OCI-M2 (cell line): Measurements from ENCODE around the gene IPO9.
A peak's percentile ranks its signal among the peaks of the same experiment; 100 is the strongest.

Experiments used
- DNase-seq: peaks from one replicate; lab custom pipeline; 2025; ENCODE audit not compliant: unreplicated experiment; lab: John Stamatoyannopoulos, UW

IPO9 gene

DNA sequence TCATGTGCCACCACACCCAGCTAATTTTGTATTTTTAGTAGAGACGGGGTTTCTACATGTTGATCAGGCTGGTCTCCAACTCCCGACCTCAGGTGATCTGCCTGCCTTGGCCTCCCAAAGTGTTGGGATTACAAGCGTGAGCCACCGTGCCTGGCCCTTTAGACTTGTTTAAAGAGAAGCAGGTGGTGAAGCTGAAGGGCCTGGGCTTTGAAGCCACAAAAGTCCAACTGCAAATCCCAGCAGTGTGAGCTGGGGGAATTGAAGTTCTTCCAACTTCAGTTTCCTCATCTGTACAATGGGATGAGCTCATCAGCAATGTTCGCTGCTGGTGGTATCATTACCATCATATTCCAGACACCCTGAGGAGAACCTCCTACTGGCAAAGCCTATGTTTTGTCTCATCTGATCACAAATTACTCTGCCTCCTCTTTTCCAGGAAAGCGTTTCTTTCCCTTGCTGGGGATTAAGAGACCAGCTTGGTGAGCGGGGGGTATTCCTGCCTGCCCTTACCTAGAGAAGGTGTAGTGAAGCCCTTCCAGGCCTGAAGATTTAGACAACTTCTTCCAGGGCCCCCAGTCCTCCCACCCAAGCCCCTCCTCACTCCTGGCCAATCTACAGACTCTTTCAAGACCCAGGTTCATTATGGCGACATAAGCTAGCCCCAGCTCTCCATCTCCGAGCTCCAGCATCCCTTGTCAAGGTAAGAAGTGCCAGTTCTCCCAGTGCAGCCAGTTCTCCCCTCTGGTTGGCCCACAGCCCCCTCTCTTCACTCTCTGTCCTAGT lies 57.3 kb downstream of the IPO9 start:
- DNase-seq, result no peak

DNA sequence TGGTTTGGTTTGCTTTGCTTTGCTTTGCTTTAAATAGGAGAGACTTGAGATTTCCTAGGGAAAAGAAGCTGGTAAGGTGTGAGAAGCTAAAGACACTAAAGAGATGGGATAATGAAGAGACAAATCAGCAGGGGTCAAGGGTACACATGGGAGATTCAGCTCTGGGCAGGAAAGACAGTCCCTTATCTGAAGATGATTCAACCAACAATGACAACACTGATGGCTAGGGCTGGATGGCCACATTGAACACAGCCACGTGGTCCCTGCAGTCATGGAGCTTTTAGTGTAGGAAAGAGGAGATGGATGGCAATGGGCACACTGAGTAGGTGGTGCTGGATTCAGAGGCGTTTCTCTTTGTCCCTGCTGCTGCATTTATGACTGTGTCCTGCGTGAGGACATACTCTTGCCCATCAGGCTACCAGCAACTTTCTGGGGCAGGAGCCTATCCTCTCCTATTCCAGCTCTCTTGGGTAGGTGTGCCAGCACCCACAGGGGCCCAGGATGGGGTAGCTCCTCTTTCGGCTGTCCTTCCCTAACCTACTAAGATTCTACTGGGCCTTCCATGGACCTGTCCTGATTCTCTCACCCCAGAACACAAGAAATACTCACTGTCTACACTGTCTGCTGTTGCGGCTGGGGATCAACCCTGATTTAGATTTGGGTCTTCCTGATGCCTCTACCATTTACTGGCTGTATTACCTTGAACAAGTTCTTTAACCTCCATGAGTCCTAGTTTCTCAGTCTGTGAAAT lies 58.3 kb downstream of the IPO9 start:
- no peak for DNase-seq

DNA sequence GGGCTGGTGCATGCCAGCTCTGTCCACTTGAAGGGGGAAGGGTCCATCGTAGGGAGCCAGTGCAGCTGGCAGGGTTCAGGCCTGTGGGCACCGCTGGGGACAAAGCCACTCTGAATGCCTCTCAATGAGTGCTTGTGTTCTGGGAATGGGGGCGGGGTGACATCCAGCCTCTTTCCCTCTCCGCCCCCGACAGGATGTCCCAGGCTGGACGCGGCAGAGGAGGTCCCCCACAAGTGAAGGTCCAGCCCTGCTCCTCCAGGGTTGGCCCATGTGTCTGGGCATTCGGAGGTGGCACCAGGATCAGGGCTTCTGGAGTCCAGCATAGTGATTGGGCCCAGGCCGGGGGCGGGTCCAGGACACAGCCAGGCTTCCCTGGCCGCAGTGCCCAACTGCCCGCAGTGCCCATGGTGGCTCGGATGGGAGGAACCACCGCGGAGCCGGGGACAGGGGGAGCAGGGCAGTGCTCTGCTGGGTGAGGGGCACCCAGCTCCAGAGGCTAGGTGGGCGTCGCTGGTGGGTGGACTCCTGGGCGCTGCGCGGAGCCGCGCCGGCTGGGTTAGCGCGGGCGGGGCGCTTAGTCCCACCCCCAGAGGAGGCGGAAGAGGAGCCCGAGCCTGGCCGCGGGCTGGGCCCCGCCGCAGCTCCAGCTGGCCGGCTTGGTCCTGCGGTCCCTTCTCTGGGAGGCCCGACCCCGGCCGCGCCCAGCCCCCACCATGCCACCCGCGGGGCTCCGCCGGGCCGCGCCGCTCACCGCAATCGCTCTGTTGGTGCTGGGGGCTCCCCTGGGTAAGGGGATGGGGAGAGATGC lies 59.5 kb downstream of the IPO9 start, which contains the start of gene SHISA4:
TSS of gene SHISA4 (plus strand) at position 617 of the 808 bp plus-strand sequence. CDS start at position 714, 97 bp downstream.
- no peak for DNase-seq

DNA sequence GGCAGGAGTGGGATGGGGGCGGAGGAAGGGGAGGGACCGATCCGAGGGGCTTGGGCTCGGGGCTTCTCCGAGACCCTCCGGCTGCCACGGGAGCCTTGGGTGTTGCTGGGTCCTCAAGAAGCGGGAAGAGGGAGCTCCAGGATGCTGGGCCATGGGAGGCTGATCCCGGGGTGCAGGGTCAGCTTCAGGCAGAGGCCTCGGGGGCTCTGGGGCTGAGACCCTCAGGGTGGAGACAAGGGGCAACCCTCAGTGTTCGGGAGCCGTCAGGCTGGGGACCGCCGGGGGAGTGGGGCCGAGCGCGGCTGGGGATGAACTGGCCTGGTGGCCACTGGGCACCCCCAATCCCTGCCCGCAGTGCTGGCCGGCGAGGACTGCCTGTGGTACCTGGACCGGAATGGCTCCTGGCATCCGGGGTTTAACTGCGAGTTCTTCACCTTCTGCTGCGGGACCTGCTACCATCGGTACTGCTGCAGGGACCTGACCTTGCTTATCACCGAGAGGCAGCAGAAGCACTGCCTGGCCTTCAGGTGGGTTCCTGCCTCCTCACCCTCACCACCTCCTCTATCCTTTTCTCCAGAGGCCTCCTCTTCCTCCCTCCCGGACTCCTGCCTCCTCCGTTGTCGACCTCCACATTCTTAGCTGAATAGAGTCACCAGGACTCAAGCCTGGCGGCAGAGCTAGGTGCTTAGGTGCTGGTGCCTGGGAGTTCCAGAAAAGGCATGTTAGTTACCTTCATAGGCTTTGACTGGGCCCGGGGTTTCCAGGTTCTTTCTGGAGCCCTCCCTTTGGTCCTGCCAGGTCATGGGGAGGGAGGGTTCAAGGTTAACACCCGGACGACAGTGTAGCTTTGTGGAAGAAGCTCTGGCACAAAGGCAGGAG lies 60.4 kb downstream of the IPO9 start:
- no peak for DNase-seq

DNA sequence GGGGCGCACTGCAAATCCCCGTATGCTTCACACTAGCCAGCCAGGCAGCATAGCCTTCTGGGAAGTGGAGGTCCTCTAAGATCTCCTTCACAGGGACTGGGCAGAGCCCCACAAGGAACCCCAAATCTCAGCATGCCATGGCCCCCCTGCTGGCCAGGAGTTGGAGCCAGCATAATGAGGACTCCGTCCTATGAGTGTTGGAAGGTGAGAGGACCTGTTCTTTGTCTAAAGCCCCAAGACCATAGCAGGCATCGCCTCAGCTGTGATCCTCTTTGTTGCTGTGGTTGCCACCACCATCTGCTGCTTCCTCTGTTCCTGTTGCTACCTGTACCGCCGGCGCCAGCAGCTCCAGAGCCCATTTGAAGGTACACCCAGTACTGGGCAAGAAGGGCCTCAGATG lies 61.3 kb downstream of the IPO9 start:
- no peak for DNase-seq

DNA sequence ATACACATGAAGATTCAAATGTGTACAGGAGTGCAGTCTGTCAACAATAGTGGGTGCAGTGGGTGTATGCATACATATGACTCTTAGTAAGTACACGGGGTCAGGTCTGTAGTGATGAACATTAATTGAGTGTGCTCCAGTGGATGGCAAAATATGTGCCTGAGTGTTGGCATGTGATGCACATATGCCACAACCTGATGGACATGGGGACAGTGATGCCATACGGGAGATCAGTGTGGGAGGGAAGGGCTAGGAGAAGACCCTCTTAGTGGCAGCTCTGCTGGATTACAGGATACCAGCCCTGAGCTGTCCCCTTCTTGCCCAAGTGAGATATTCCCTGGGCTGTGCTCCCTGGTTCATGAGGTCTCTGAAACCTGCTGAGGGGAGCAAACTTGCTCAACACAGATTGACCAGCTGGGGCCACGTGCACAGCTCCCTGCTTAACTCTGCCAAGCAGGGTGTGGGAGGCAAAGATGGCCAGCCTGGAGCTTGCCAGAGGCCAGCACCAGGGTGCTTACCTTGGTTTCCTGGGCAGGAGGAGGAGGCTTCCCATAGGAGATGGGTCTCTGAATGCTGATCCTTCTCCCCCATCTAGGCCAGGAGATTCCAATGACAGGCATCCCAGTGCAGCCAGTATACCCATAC lies 62.0 kb downstream of the IPO9 start:
- DNase-seq, result no peak

DNA sequence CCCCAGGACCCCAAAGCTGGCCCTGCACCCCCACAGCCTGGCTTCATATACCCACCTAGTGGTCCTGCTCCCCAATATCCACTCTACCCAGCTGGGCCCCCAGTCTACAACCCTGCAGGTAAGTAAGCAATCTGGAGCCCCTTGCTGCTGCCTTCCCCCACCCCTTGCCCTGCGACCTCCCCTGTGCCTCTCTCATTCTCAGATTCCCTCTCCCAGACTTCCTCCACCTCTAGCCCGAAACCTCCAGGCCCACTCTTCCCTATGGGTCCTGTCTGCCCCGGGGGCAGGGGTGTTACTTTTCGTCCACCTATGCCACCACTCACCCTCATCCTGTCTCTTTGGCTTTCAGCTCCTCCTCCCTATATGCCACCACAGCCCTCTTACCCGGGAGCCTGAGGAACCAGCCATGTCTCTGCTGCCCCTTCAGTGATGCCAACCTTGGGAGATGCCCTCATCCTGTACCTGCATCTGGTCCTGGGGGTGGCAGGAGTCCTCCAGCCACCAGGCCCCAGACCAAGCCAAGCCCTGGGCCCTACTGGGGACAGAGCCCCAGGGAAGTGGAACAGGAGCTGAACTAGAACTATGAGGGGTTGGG lies 62.6 kb downstream of the IPO9 start:
- no peak for DNase-seq

DNA sequence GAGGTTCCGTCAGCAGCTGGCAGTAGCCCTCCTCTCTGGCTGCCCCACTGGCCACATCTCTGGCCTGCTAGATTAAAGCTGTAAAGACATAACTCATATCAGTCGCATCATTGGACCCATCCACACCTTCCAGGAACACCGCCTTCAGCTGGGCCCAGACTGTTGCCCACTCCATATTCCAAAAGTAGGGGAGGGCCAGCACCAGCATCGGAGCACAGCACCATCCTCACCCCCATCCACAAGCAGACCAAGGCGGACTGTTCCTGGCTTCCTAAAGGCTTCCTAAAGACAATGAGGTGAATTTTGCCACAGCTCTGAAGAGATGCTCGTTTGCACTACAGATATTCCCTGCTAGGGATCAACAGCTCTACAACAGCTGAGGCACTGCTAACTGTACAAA lies 63.3 kb downstream of the IPO9 start:
- no peak for DNase-seq

DNA sequence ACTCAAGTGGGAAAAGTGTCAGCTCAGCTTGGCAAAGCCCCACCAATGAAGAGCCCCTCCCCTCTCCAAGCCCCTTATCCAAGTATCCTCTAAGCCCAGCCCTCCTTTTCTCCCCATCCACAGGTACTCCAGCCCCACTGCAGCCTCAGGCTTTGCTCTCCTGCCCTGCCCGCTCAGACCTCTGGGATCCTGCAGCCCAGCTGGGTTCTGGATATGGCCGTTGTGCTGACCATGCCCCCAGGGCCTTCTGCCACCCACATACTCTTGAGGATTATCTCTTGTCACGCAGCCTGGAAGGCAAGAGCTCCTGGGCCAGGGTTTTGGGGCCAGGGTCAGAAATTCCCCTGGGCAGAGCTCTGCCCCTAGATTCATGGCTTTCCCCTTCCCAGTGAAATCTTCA lies 64.5 kb downstream of the IPO9 start:
- no peak for DNase-seq

DNA sequence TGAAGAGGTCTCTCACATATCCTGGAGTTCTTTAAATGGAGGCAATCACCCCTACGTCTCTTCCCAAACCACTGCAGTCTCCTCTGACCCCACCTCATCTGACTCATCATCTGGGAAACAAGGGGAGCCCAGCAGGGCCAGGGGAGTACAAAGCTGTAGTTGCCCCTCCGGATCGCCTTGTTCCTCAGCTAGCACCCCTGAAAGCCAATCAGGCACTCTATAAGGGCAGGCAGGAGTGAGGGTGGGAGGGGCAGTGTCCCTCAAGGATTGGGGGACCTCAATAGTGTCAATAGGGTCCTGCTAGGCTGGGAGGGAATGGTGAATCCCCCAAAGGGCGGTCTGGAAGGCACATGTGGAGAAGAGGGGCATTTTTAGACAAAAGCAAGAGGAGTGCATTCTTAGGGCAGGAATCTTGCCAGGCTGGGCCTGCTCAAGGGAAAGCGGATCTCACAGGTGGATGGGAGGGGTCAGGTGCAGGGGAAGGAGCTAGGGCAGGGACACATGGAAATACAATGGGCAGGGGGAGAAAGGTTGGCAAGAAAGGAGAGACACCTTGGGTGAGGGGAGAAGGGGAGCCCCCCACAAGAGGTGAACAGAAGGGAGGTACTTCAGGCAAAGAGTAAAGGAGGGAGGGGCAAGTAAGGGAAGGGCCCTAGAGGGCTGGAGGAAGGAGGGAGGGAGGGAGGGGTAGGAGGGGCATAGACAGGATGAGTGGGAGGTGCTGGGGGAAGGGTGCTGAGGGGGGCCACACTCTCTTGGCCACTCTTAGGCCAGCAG lies 65.6 kb downstream of the IPO9 start:
- DNase-seq, result no peak

DNA sequence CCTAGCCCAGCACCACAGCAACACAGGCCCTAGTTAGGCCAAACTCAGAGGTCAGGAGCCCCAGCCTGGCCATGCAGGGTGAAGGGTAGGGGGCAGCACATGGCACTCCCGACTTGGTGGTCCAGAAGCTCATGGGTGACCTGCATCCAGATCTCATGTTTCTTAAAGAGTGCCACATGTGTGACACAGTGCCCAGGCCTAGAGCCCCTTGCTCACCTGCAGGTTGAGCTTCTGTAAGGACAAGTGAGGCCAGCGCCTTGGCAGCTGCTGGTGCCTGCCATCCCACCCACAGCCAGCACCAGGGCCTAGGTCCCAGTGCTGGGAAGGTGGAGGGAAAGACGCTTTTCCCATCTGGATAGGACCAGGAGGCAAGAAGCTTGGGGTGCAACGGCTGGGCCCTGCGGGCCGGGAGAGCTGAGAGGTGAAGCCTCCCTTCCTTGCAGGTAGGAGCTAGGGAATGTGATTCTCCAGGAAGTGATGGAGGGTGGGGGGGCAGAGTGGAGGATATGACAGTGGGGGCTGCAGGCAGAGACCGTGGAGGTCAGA lies 66.2 kb downstream of the IPO9 start:
- DNase-seq, result no peak

DNA sequence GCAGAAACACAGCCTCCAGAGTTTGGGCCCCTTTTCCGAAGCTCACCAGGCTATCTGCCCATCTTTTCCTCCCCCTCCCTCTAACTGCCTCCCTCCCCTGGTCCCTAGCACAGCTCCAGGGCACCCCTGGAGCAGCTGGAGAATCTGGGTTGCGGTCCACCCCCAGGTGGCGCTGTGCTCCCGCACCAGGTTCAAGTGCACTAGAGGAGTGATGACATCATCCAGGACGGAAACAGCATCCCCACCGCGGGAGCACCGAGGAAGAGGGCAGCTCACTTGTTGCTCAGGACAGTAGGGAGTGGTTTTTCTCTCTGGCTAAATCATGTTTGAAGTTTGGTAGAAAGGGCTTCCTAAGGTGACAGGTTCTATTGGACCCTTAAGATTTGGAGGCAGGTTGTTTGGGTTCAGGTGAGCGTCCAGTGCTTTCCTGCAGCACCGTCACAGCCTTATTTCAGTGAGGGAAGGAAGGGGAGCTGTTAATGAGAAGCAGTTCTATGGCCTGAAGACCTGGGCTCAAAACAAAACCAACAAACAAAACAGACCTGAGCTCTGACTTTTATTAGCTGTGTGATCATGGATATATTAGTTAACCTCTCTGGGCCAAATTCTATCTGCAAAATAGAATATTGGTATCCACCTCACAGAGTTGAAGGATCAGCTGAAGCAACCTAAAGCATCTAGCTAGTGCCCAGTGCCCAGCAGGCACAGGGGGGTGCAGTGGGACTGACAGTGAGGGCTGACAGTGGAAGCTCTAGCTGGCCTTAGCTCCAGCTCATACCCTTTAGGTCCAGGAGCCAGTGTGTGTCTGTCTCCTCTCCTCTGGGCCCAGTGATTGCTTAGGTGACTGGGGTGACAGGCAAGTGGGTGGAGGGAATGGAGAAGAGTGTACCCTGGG lies 67.2 kb downstream of the IPO9 start:
- peak; percentile 41 for DNase-seq

DNA sequence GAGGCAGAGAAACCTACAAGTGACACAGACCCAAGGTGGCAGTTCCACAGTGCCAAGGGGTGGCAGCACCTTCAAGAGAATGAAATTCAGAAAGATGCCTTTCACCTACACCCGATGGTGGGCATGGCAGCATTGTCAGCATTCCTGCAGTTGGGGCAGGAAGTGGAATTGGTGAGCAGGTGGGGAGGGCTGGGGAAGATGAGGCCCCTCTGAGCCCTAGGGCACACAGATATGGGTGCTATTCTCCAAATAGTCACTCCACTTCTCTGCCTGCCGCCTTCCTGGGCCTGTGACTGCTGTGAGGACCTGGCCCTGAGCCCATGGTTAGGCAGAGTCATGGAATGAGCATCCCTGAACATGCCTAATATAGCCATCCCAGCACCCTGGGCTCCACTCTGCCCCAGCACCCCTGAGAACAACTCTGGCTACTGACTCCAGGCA lies 68.0 kb downstream of the IPO9 start:
- no peak for DNase-seq

DNA sequence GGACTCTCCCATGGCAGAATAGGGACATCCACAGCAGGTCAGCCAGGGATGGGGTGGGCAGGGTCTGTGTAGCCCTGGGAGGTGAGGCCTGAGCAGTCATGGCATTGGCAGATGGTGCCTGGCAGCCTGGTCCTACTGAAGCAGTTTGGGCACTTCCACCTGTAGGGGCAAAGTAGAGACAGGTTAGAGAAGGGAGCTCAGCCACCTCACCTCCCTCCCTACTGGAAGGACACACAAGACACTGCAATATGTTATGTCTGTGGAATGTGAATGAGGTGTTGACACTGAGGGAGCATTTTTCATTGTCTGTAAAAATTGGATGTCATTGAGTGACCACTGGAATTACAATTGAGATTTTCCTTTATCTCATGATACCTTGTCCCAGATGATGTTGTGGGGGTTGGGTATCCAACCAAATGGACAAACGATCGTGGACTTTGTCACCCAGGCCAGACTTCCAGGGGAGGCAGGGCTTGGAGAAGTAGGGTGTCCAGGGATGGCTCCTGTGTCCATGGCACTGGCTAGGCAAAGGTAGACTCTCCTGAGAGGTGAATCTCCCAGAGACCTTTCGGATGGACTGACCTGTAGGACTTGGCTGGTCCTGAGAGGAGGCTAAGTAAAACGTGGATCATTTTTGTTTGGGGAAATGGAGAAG lies 69.4 kb downstream of the IPO9 start:
- DNase-seq, result no peak

DNA sequence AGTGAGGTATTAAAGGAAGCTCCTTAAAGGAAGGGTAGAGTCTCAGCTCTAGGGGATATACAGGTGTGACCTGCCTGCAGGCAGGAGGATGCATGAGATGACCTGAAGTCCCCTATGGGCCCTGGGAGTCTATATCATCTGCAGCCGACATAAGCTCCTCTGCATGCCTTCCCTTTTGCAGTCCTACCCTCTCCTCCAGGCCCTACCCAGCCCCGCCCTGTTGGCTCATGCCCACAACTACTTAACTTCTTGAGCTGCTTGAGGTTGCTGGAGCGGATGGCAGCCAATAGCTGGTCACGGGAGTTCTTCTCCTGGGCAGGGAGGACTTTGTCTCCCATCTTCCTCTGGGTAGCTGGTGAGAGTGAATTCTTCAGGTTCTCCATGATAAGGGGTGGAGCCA lies 70.0 kb downstream of the IPO9 start:
- DNase-seq, result no peak

DNA sequence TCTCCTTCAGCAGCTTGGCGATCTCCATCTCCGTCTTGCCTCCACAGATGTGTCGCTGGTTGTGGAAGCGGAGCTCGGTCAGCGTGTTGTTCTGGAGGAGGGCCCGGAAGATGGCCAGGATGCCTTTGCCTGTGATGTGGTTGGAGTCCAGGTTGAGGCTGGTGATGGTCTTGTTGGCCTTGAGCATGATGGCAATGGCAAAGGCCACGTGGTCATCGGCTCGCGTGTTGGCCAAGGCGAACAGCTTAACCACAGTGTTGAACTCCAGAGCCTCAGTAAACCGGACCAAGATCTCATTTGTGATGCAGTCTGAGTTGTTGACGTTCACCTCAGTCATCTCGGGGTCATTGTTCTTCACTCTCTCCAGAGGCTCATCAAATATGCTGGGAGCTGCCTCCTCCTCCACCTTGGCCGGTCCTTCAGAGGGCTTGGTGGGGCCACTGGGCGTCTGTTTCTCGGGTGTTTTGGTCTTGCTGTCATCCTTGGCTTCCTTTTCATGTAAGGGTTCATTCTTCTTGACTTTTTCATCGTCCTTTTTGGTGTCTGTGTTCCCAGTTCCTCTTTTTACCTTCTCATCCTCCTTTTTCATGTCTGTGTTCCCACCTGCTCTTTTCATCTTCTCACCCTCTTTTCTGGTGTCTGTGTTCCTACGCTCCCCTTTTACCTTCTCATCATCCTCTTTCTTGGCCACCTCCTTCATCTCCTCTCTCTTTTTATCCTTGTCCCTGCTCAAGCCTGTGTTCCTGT lies 70.9 kb downstream of the IPO9 start:
- no peak for DNase-seq
